Measurements from ENCODE around the gene C19orf44.

- TF ChIP-seq CTCF (conservative IDR thresholded peaks at IDR 0.05; ENCODE audit: low read length) (no peak), EZH2phosphoT487 (IDR thresholded peaks at IDR 0.05; ENCODE audit: borderline replicate concordance, low read depth, low read length) (no peak)
Measured at GRCh38 chr19:16527334-16527935, 31.2 kb downstream of the C19orf44 start.
